HEK293T (cell line): ENCODE data around the gene SMYD5.

Experiments
- BHLHE40 ChIP-seq: fragments of 450-650 bp; IDR thresholded peaks from 2 replicates; pipeline ENCODE4 v1.6.1; 2016; ENCODE audit warnings: mild to moderate bottlenecking, moderate library complexity, borderline replicate concordance
- ELF4 ChIP-seq: fragments of 450-650 bp; IDR thresholded peaks from 2 replicates; pipeline ENCODE4 v1.6.1; 2017; ENCODE audit warnings: antibody characterized with exemption
- FOXA1 ChIP-seq: fragments of 450-650 bp; IDR thresholded peaks from 2 replicates; pipeline ENCODE4 v1.6.1; 2016; ENCODE audit warnings: mild to moderate bottlenecking
- FOXK2 ChIP-seq: fragments of 450-650 bp; IDR thresholded peaks from 2 replicates; pipeline ENCODE4 v1.6.1; 2016; ENCODE audit warnings: mild to moderate bottlenecking
- FOXM1 ChIP-seq: fragments of 450-650 bp; IDR thresholded peaks from 2 replicates; pipeline ENCODE4 v1.6.1; 2017; ENCODE audit warnings: mild to moderate bottlenecking, borderline replicate concordance
- SP1 ChIP-seq: fragments of 450-650 bp; IDR thresholded peaks from 2 replicates; pipeline ENCODE4 v1.6.1; 2017
- SUZ12 ChIP-seq: fragments of 450-650 bp; IDR thresholded peaks from 2 replicates; pipeline ENCODE4 v1.6.1; 2016; ENCODE audit warnings: mild to moderate bottlenecking
- TARDBP ChIP-seq: fragments of 450-650 bp; IDR thresholded peaks from 2 replicates; pipeline ENCODE4 v1.6.1; 2016
- TF ChIP-seq, protein P1 (sequence below): fragments of 450-650 bp; IDR thresholded peaks from 2 replicates; pipeline ENCODE4 v1.6.1; 2016

DNA sequence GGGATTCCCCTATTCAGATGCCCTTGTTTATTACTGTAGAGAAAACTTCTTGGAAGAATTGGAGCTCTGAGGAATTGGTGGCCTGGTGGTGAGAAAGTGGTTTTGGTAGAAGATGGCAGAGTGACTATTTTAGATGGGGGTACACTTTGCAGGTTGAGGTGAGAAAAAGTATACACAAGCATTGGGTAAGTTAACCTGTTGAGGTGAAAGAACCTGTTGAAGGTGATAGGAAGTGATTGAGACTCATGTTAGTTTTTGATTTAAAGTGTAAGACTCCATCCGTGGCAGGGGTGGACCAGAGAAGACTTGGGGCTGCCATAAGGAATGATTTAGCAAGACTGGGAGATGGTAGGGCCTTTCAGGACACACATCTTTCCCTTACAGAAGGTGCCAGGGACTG is 23.1 kb downstream of the SMYD5 start:
- TF ChIP-seq FOXM1, result no peak
- TF ChIP-seq, protein P1, sequence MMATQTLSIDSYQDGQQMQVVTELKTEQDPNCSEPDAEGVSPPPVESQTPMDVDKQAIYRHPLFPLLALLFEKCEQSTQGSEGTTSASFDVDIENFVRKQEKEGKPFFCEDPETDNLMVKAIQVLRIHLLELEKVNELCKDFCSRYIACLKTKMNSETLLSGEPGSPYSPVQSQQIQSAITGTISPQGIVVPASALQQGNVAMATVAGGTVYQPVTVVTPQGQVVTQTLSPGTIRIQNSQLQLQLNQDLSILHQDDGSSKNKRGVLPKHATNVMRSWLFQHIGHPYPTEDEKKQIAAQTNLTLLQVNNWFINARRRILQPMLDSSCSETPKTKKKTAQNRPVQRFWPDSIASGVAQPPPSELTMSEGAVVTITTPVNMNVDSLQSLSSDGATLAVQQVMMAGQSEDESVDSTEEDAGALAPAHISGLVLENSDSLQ, result no peak
- no peak for TF ChIP-seq SP1
- TF ChIP-seq ELF4, result no peak
- TF ChIP-seq FOXA1, result no peak
- no peak for TF ChIP-seq BHLHE40
- TF ChIP-seq FOXK2, result no peak
- no peak for TF ChIP-seq SUZ12
- TF ChIP-seq TARDBP, result no peak
